OCI-LY1 (cell line): Measurements from ENCODE around the gene CERS6.

Source experiments
- H2AFZ ChIP-seq: fragments of 200-600 bp; sonication (generic), shearing (Covaris generic); 2 replicates; pipeline ENCODE4 v1.6.0; 2014; ENCODE audit warnings: antibody characterized with exemption, mild to moderate bottlenecking, low read length
- H3F3A ChIP-seq: fragments of 200-600 bp; sonication (generic), shearing (Covaris generic); 2 replicates; pipeline ENCODE4 v1.6.0; 2014; ENCODE audit warnings: mild to moderate bottlenecking, antibody characterized with exemption, low read length, moderate library complexity; ENCODE audit not compliant: insufficient read depth
- H3K27ac ChIP-seq: fragments of 200-600 bp; sonication (generic); 2 replicates; pipeline ENCODE4 v1.5.1; 2014; ENCODE audit warnings: low read length, mixed run types, mild to moderate bottlenecking, low read depth; ENCODE audit not compliant: poor library complexity, severe bottlenecking
- H3K27me3 ChIP-seq: fragments of 200-600 bp; sonication (generic); 2 replicates; pipeline ENCODE4 v1.6.0; 2014; ENCODE audit warnings: antibody characterized with exemption, mild to moderate bottlenecking, low read length, moderate library complexity; ENCODE audit not compliant: insufficient read depth
- H3K36me3 ChIP-seq: fragments of 200-600 bp; sonication (generic); 2 replicates; pipeline ENCODE4 v1.6.1; 2014; ENCODE audit warnings: mild to moderate bottlenecking, antibody characterized with exemption, low read length, moderate library complexity, mixed read lengths; ENCODE audit not compliant: insufficient read depth
- H3K4me1 ChIP-seq: fragments of 200-600 bp; sonication (generic); 2 replicates; pipeline ENCODE4 v1.5.1; 2014; ENCODE audit warnings: mild to moderate bottlenecking, low read length, moderate library complexity; ENCODE audit not compliant: insufficient read depth, severe bottlenecking
- H3K4me2 ChIP-seq: fragments of 200-600 bp; sonication (generic), shearing (Covaris generic); 2 replicates; pipeline ENCODE4 v1.6.1; 2014; ENCODE audit warnings: low read length
- H3K4me3 ChIP-seq: fragments of 200-600 bp; sonication (generic); 2 replicates; pipeline ENCODE4 v1.5.1; 2014; ENCODE audit warnings: low read length, low read depth, mild to moderate bottlenecking, mixed read lengths; ENCODE audit not compliant: poor library complexity, severe bottlenecking
- H3K79me2 ChIP-seq: fragments of 200-600 bp; shearing (Covaris generic); 2 replicates; pipeline ENCODE4 v1.6.1; 2016; ENCODE audit warnings: mixed run types, low read length, mixed read lengths; ENCODE audit not compliant: insufficient read depth
- H3K9ac ChIP-seq: fragments of 200-600 bp; sonication (generic), shearing (Covaris generic); 2 replicates; pipeline ENCODE4 v1.6.1; 2014; ENCODE audit warnings: mild to moderate bottlenecking, low read length, mixed read lengths
- H3K9me2 ChIP-seq: fragments of 200-600 bp; sonication (generic), shearing (Covaris generic); 2 replicates; pipeline ENCODE4 v1.6.1; 2014; ENCODE audit warnings: low read depth, mild to moderate bottlenecking, low read length, mixed read lengths
- H3K9me3 ChIP-seq: fragments of 200-600 bp; shearing (Covaris generic); 2 replicates; pipeline ENCODE4 v1.6.1; 2014; ENCODE audit warnings: low read length, mixed read lengths
- H4K20me1 ChIP-seq: fragments of 200-600 bp; sonication (generic), shearing (Covaris generic); 2 replicates; pipeline ENCODE4 v1.6.0; 2016; ENCODE audit warnings: mild to moderate bottlenecking, low read length; ENCODE audit not compliant: insufficient read depth
- EZH2 ChIP-seq: fragments of 200-600 bp; sonication (generic), shearing (Covaris generic); IDR thresholded peaks from 2 replicates; pipeline ENCODE4 v1.8.0; 2017; ENCODE audit warnings: borderline replicate concordance, mixed run types, mild to moderate bottlenecking, antibody characterized with exemption, low read length, moderate library complexity, mixed read lengths
- TF ChIP-seq, protein P1 (sequence below): fragments of 200-600 bp; sonication (generic), shearing (Covaris generic); IDR thresholded peaks from 2 replicates; pipeline ENCODE4 v1.5.1; 2017; ENCODE audit warnings: mild to moderate bottlenecking, antibody characterized with exemption, low read length, moderate library complexity, mixed read lengths

The CERS6 gene

GRCh38 chr2:168457190-168457895 is 1.3 kb downstream of the CERS6 start:
- H3K9me2 ChIP-seq, result no peaks in the 10 kb centered on the region
- H3K4me2 ChIP-seq, result no peak overlapping the region
- H3K79me2 ChIP-seq, result no peaks in the 10 kb centered on the region
- no peaks in the 10 kb centered on the region for H4K20me1 ChIP-seq
- no peaks in the 10 kb centered on the region for H3F3A ChIP-seq
- no peak overlapping the region for H3K27ac ChIP-seq
- no peaks in the 10 kb centered on the region for H3K27me3 ChIP-seq
- H3K36me3 ChIP-seq, result no peaks in the 10 kb centered on the region
- no peak overlapping the region for H3K9ac ChIP-seq
- H3K9me3 ChIP-seq, result no peaks in the 10 kb centered on the region
- TF ChIP-seq, protein P1, sequence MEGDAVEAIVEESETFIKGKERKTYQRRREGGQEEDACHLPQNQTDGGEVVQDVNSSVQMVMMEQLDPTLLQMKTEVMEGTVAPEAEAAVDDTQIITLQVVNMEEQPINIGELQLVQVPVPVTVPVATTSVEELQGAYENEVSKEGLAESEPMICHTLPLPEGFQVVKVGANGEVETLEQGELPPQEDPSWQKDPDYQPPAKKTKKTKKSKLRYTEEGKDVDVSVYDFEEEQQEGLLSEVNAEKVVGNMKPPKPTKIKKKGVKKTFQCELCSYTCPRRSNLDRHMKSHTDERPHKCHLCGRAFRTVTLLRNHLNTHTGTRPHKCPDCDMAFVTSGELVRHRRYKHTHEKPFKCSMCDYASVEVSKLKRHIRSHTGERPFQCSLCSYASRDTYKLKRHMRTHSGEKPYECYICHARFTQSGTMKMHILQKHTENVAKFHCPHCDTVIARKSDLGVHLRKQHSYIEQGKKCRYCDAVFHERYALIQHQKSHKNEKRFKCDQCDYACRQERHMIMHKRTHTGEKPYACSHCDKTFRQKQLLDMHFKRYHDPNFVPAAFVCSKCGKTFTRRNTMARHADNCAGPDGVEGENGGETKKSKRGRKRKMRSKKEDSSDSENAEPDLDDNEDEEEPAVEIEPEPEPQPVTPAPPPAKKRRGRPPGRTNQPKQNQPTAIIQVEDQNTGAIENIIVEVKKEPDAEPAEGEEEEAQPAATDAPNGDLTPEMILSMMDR, result no peak
- no peak for TF ChIP-seq EZH2
- H3K4me3 ChIP-seq, result no peak overlapping the region
- no peaks in the 10 kb centered on the region for H3K4me1 ChIP-seq
- H2AFZ ChIP-seq, result no peak overlapping the region

GRCh38 chr2:168458139-168458538 is 2.1 kb downstream of the CERS6 start:
- Histone ChIP-seq H3K27ac (no peak overlapping the region), H3K4me3 (no peak overlapping the region), H3K79me2 (no peaks in the 10 kb centered on the region)

DNA sequence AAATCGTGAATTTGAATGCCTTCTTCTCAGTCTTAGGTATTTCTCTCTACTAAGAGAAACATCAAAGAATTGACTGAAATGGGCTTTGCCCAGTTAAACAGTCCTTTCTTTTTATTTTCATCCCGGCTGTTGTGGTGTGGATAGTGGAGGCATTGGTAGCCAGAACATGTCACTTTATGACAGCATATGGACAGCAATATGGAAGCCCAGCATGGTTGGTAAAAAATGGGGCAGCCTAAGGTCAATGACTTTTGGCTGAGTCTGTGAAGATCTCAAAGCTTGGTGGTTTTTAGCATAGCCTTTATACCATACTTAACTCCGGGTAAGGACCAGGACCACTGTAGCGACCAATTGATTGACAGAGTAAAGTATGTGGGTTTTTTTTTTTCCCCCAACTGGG is 3.2 kb downstream of the CERS6 start:
- Histone ChIP-seq H3K9ac (no peak overlapping the region), H3K79me2 (no peaks in the 10 kb centered on the region), H3K4me2 (no peak overlapping the region), H3K9me2 (no peaks in the 10 kb centered on the region), H3K9me3 (no peaks in the 10 kb centered on the region), H3F3A (no peaks in the 10 kb centered on the region), H3K4me1 (no peaks in the 10 kb centered on the region), H3K4me3 (no peak overlapping the region), H4K20me1 (no peaks in the 10 kb centered on the region), H3K27me3 (no peaks in the 10 kb centered on the region), H3K27ac (no peak overlapping the region), H3K36me3 (no peaks in the 10 kb centered on the region), H2AFZ (no peak overlapping the region)
- TF ChIP-seq, protein P1, result no peak

More at GRCh38 chr2:168458139-168458538, 2.1 kb downstream of the CERS6 start:
- no peak overlapping the region for H2AFZ ChIP-seq
- no peaks in the 10 kb centered on the region for H3K9me2 ChIP-seq
- H3K4me2 ChIP-seq, result no peak overlapping the region
- no peaks in the 10 kb centered on the region for H3K27me3 ChIP-seq
- H4K20me1 ChIP-seq, result no peaks in the 10 kb centered on the region
- H3K4me1 ChIP-seq, result no peaks in the 10 kb centered on the region
- no peaks in the 10 kb centered on the region for H3K9me3 ChIP-seq
- no peaks in the 10 kb centered on the region for H3K36me3 ChIP-seq
- H3F3A ChIP-seq, result no peaks in the 10 kb centered on the region
- TF ChIP-seq, protein P1, result no peak
- TF ChIP-seq EZH2, result no peak
- H3K9ac ChIP-seq, result no peak overlapping the region
